Effector CD8-positive, alpha-beta T cell (primary cell): Measurements from ENCODE around the gene AGK.
"Not testable (repeated sequence)": the region's sequence is repeated elsewhere in the genome, so short reads cannot be mapped to it uniquely, and the experiment has no call there.

Experiments used
- DNase-seq: peaks from one replicate; lab custom pipeline; 2025; lab: John Stamatoyannopoulos, UW

AGK gene

GRCh38 chr7:141587304-141587703 is 36.1 kb downstream of the AGK start:
- DNase-seq, result no peak

GRCh38 chr7:141588912-141589311 is 37.7 kb downstream of the AGK start:
- no peak for DNase-seq

GRCh38 chr7:141590071-141590470 is 38.9 kb downstream of the AGK start:
- no peak for DNase-seq

GRCh38 chr7:141590666-141591065 is 39.5 kb downstream of the AGK start:
- DNase-seq, result no peak

GRCh38 chr7:141593134-141593533 is 41.9 kb downstream of the AGK start:
- no peak for DNase-seq

- DNase-seq, result no peak
Observed at GRCh38 chr7:141597966-141598365, 46.8 kb downstream of the AGK start.

- no peak for DNase-seq
Observed at GRCh38 chr7:141598408-141598807, 47.2 kb downstream of the AGK start.

GRCh38 chr7:141600168-141601006 is 49.2 kb downstream of the AGK start:
- DNase-seq, result no peak

GRCh38 chr7:141609576-141609975 is 58.4 kb downstream of the AGK start:
- DNase-seq, result no peak

- DNase-seq, result no peak
Observed at GRCh38 chr7:141610671-141611070, 59.5 kb downstream of the AGK start.

GRCh38 chr7:141612861-141613260 is 61.7 kb downstream of the AGK start:
- DNase-seq, result no peak

GRCh38 chr7:141617280-141617679 is 66.1 kb downstream of the AGK start:
- DNase-seq, result no peak

GRCh38 chr7:141619745-141620144 is 68.5 kb downstream of the AGK start:
- no peak for DNase-seq

GRCh38 chr7:141624763-141625162 is 73.6 kb downstream of the AGK start:
- DNase-seq, result no peak

- no peak for DNase-seq
Observed at GRCh38 chr7:141630621-141631020, 79.4 kb downstream of the AGK start.

GRCh38 chr7:141631525-141631924 is 80.3 kb downstream of the AGK start:
- no peak for DNase-seq

- no peak for DNase-seq
Observed at GRCh38 chr7:141634065-141634464, 82.9 kb downstream of the AGK start.

- no peak for DNase-seq
Observed at GRCh38 chr7:141636053-141636452, 84.8 kb downstream of the AGK start.

GRCh38 chr7:141640239-141640840 is 89.1 kb downstream of the AGK start:
- no peak for DNase-seq

GRCh38 chr7:141641876-141642275 is 90.7 kb downstream of the AGK start:
- DNase-seq, result no peak

- DNase-seq, result no peak
Observed at GRCh38 chr7:141645188-141645587, 94.0 kb downstream of the AGK start.

GRCh38 chr7:141646826-141647480 is 95.7 kb downstream of the AGK start:
- DNase-seq, result no peak

GRCh38 chr7:141647701-141648100 is 96.5 kb downstream of the AGK start:
- not testable (repeated sequence) for DNase-seq
